ENCODE results near the gene MAP2K5. TPM values are rescaled to one million over a fixed set of nuclear protein-coding genes. Genes with fewer than 3 reads are reported as not detected.

Gene MAP2K5
- total and polyA plus RNA-seq, 9 of the 15 experiments (the other 6 are each of a cell fraction or from before 2014, with no cell fraction given), result 0.41 to 16.5 (median 7.5) TPM

GRCh38 chr15:67769497-67770357, 227.2 kb downstream of the MAP2K5 start (continued):
- no peak for TF ChIP-seq ZMIZ1 (IDR thresholded peaks at IDR 0.05; ENCODE audit: low read depth in 2 of 2, low read length in 2 of 2)
- TF ChIP-seq HDAC6 (IDR thresholded peaks at IDR 0.05; ENCODE audit: low read depth, low read length), result no peak

- Histone ChIP-seq H3K9ac (ENCODE audit: insufficient read depth in 1 of 2, low read depth in 2 of 2, low read length in 2 of 2) (no peak overlapping the region), H3K27me3 (ENCODE audit: control insufficient read depth in 2 of 2, insufficient read depth in 2 of 2, low read length in 2 of 2) (no peaks in the 10 kb centered on the region), H3K36me3 (ENCODE audit: control insufficient read depth, insufficient read depth, low read length) (no peaks in the 10 kb centered on the region), H3K9me3 (replicated peaks; ENCODE audit: control insufficient read depth, insufficient read depth, low read depth, low read length) (no peaks in the 10 kb centered on the region), H3K4me2 (ENCODE audit: insufficient read depth, low read length) (no peak overlapping the region), H2AFZ (ENCODE audit: low read depth, low read length) (no peak overlapping the region), H3K4me1 (replicated peaks in 1 of 2; ENCODE audit: control insufficient read depth in 2 of 2, insufficient read depth in 2 of 2, low read length in 2 of 2) (peaks cover 3 to 10% of the 10 kb centered on the region in 2 experiments; a peak in 4 of 5 replicates), H3K4me3 (no peak overlapping the region), H3K9me1 (ENCODE audit: control insufficient read depth, insufficient read depth, low read length) (no peaks in the 10 kb centered on the region), H4K20me1 (replicated peaks; ENCODE audit: control insufficient read depth, insufficient read depth, low read length) (no peaks in the 10 kb centered on the region), H3K79me2 (ENCODE audit: control insufficient read depth, insufficient read depth, low read length) (no peaks in the 10 kb centered on the region), H3K27ac (ENCODE audit: extremely low read depth, low read depth, low read length) (no peak overlapping the region)
- intact Hi-C loops (cut with micrococcal nuclease) (no loop called here), in situ Hi-C loops (cut with MboI) (no loop called here)
- FAIRE-seq (no peak), DNase-seq (ENCODE audit: extremely low read depth in 1 of 4, low spot score in 3 of 4) (no peak), ATAC-seq (no peak)
- CTCF ChIA-PET (ENCODE audit: low intra/inter-chr PET ratio), result no interaction called here
- POLR2A ChIA-PET, result interaction anchor here (0.5 to 0.9 kb wide), 3 partner anchors 8 to 351 kb away, joined by 3 to 5 read pairs (median 3); no protein-coding TSS in a partner anchor
- WGBS (ENCODE audit: insufficient coverage, low coverage, missing lambda C conversion rate), result 74% methylated on average over 3 of the region's 3 CpGs
- no TSS peak for BruUV-seq (replicated peaks)
- TF ChIP-seq RB1 (IDR thresholded peaks at IDR 0.05; ENCODE audit: low read depth), result no peak
These were observed 227.8 kb downstream of the MAP2K5 start for GRCh38 chr15:67770358-67770628.
